GM18507 (cell line): Measurements from ENCODE around the gene THSD7A.

Source experiments
- DNase-seq: peaks from one replicate; pipeline ENCODE4 v3.0.0; 2011; ENCODE audit warnings: low read depth; ENCODE audit not compliant: insufficient read length; ENCODE audit errors: extremely low spot score
- FAIRE-seq: peaks from 2 replicates; lab custom pipeline; 2011; peaks lifted over from hg19 to GRCh38; lab: Jason Lieb, UNC

The THSD7A gene

DNA sequence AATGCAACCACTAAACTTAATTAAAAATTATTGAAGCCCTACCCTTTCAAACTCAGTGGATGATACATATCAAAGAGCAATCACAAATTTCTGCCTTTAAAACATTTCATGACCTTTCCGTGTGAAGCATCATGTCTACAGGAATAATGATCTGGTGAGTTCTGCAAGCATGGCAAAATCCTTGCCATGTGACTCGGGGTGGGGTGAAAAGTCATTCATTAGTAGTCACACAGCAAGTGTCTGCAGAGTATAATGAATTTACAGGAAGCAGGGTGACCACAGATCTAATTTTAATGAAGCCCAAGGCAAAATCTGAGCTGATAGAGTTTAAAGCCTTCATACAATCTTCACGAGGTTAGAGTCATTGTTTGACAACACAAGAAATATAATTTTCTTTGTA is 351.9 kb downstream of the THSD7A start:
- DNase-seq, result no peak

GRCh38 chr7:11478882-11479281 is 353.1 kb downstream of the THSD7A start:
- no peak for DNase-seq
- no peak for FAIRE-seq

More for the DNA sequence above, 351.9 kb downstream of the THSD7A start:
- no peak for FAIRE-seq

DNA sequence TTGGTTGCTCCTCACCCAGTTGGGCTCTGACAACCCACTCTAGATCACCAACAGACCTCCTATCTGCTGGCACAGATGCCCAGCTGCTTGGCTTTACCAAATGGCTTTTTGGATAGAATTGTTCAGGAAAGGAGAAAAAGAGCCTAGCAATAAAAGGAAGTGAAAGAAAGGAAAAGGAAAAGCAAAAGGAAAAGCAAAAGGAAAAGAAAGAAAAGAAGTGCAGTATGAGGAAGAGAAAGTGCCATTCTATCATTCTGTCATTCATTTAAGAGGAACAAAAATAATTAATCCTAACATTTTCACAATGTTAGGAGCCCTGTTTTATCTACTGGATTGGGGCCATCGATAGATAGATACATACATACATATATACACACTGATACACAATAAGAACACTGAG is 353.6 kb downstream of the THSD7A start:
- DNase-seq, result no peak
- no peak for FAIRE-seq

- FAIRE-seq (no peak), DNase-seq (no peak)
Observed at GRCh38 chr7:11474902-11475585, 357.0 kb downstream of the THSD7A start.

DNA sequence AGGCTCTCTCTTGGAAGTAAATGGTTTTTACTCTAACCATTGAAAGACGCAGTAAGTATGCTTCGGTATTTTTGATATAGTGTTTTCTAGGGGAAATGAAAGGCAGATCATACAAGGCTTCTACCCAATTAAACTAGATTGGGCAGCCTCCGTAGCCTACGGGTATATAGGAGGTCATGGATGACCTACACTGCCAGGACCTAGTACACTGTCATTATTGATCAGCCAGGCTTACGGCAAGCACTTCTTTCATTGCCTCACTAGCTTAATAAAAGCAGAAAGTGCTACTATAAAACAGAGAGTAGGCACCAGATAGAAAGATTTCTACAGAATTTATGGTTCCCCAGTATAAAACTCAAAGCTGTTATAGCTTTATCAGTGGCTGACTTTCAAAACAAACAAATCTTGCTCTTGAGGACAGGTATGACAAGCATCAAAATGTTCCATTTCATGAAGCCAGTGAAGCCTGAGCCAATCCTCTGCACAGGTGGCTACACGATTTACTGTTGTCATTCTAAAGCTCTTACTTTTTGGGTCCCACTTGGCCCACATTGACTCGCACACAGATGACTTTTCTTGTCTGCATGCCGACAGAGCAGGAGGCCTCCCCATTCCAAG is 358.1 kb downstream of the THSD7A start:
- FAIRE-seq, result no peak
- no peak for DNase-seq

- FAIRE-seq (no peak), DNase-seq (no peak)
Observed at GRCh38 chr7:11473220-11473619, 358.8 kb downstream of the THSD7A start.

GRCh38 chr7:11472646-11473045 is 359.4 kb downstream of the THSD7A start:
- DNase-seq (no peak), FAIRE-seq (no peak)

DNA sequence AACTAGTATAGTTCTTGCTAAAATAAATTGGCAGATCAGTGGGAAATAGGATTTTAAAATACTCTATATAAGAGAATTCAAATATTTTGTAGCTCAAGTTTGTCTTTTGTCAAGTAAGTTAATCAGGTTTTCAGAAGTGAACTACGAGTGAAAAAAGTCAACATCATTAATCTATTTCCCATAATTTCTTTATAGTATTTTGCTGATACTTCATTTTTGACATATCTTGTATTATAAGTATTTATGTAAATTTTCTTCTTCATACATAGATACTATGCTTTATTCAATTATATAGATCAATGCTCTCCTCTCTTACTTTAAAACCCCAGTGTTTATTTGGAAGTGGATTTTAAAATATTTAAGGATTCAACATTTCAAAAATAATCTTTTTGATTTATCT is 360.7 kb downstream of the THSD7A start:
- FAIRE-seq (no peak), DNase-seq (no peak)

DNA sequence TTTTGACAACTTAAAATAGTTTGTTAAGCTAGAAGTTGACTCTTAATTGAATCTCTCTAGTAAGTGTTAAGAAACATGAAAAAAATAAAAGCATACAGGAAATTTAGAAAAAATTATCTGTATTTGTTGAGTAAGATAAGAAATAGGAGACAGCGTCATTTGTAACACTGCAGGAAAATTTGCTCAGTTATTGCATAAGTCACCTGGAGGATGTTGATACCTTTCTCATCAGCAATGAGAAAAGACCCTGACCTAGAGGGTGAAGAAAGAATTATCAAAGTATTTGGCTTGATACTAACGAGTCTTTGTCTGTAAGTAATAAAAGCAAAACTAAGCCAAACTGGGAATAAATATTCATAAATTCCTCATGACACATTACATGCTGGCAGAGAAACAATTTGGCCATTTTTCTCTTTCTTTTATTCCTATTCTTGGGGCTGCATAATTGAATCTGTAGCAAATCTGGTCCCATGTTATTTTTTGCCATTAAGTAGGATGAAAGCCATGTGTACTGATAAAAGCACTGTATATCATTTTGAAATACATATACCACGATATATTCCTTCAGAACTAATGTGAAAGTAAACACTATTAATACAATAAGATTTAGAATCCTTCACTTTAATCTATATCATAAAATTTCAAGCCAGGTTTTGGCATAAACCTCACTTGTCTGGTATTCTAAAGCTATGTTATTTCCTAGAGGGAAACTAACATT is 362.8 kb downstream of the THSD7A start:
- no peak for DNase-seq
- FAIRE-seq, result no peak

- DNase-seq, result no peak
- FAIRE-seq, result no peak
Observed at GRCh38 chr7:11466517-11467105, 365.4 kb downstream of the THSD7A start.

GRCh38 chr7:11464624-11465023 is 367.4 kb downstream of the THSD7A start:
- FAIRE-seq (no peak), DNase-seq (no peak)

- FAIRE-seq, result no peak
- DNase-seq, result no peak
Observed at GRCh38 chr7:11461946-11462345, 370.1 kb downstream of the THSD7A start.

GRCh38 chr7:11458736-11459483 is 373.1 kb downstream of the THSD7A start:
- DNase-seq (no peak), FAIRE-seq (no peak)

DNA sequence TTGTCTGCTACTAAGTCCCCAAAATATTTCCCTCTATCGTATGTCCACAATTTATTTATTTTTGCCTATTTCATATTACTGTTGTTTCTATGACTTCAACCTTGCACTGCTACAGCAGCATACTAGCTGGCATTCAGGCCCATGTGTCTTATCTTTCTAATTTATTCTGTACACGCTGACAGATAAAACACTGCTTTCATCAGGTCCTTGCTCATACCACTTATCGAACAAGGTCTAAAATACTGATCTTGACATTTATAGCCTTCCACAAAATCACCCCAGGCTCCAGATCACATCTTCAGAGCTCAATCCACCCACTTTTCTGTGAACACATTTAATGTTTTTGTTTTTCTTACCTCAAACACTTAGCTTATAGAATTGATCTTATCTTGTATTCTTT is 374.6 kb downstream of the THSD7A start:
- FAIRE-seq, result no peak

GRCh38 chr7:11456574-11456973 is 375.4 kb downstream of the THSD7A start:
- FAIRE-seq (no peak), DNase-seq (no peak)

More for the DNA sequence above, 374.6 kb downstream of the THSD7A start:
- DNase-seq, result no peak

GRCh38 chr7:11452476-11452875 is 379.5 kb downstream of the THSD7A start:
- FAIRE-seq (no peak), DNase-seq (no peak)

DNA sequence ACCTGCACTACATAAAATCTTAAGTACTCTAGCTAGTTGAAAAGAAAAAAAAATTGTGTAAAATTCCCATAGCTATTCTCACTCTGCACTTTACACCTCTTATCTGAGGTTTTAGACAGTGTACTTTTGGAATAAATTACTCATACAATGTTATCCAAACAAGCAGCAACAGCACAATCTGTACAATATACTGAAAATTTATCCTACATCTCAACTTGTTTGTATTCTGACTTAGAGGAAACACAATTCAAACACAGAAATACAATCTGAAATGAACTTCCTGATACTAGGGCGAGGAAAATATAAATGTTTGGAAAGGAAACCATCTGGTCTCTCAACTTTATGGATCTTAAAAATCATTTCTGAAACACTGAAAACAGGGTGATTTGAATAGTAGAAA is 381.7 kb downstream of the THSD7A start:
- FAIRE-seq, result no peak
- DNase-seq, result no peak

DNA sequence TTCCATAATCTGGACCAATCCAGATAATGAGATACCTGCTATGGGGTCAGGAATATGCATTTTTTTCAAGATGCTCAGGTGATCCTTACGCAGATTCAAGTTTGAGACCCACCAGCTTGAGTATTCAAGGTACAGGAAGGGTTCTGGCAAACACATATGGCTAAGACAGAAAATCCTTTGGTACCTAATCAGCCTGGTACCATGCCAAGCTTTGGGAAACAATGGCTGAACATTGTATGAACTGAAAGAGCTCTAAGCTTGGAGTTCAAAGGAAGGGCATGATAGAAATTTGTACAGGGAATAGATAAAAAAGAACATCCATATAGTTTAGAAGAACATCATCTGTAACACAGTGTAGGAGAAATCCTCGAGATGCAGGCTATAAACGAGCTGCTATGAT is 382.7 kb downstream of the THSD7A start:
- no peak for DNase-seq
- no peak for FAIRE-seq

DNA sequence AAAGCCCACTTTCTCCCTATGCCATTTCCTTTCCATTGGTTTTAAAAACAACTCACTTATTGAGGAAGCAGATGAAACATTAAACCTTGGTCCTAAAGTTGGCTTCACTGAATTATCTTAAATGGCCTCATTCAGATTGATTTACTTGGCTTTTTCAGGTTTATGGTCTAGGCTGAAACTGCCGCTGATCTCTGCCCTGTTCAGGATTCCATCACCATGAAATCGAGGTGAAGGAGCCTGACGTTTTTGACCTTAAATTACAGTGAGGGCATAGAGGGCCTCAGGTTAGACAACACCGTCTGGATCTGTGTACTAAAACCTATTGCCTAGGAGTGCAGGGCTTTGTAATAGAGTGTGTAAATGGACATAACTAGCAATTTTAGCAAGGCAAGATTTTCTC is 383.7 kb downstream of the THSD7A start:
- DNase-seq (no peak), FAIRE-seq (no peak)

GRCh38 chr7:11447106-11447505 is 384.9 kb downstream of the THSD7A start:
- FAIRE-seq (no peak), DNase-seq (no peak)
